Common myeloid progenitor, CD34-positive (primary cell): ENCODE data around the gene SYT5.
"Not testable (repeated sequence)": the region's sequence is repeated elsewhere in the genome, so short reads cannot be mapped to it uniquely, and the experiment has no call there.

Experiments
- CTCF ChIA-PET: fragments of 350-600 bp; sonication (Branson Sonifier 250); formaldehyde crosslinking; loops from one replicate; lab custom pipeline; 2021; ENCODE audit warnings: antibody characterized with exemption; lab: Charles Lee
- POLR2A ChIA-PET: fragments of 350-600 bp; sonication (Branson Sonifier 250); formaldehyde crosslinking; loops from one replicate; lab custom pipeline; 2021; ENCODE audit warnings: antibody characterized with exemption; lab: Charles Lee
- DNase-seq, 3 donors: peaks; one replicate each; pipeline versions ENCODE4 v3.0.0 to v3.0.0-alpha.2; 2013
- H3K27ac ChIP-seq, 2 experiments: 1 replicate in 1 of 2; 2 replicates in 1 of 2; pipeline ENCODE4 v1.7.0; 2013; ENCODE audit warnings: inconsistent platforms in 2 of 2, low read length in 2 of 2, mild to moderate bottlenecking in 2 of 2, low read depth in 1 of 2, moderate library complexity in 1 of 2; ENCODE audit not compliant: severe bottlenecking in 2 of 2, insufficient read depth in 1 of 2, poor library complexity in 1 of 2
- H3K27me3 ChIP-seq, 5 experiments: replicated peaks in 2 of 5; 1 replicate in 3 of 5; 2 replicates in 2 of 5; pipeline versions ENCODE4 v1.6.1 to v1.7.0; 2013; ENCODE audit warnings: low read length in 4 of 5, mild to moderate bottlenecking in 2 of 5, moderate library complexity in 2 of 5, inconsistent platforms in 1 of 5; ENCODE audit not compliant: insufficient read depth in 5 of 5, control insufficient read depth in 4 of 5
- H3K36me3 ChIP-seq, 4 experiments: 1 replicate in 2 of 4; 2 replicates in 2 of 4; pipeline versions ENCODE4 v1.6.1 to v1.7.0; 2013; ENCODE audit warnings: low read length in 3 of 4, control low read depth in 1 of 4, mild to moderate bottlenecking in 1 of 4; ENCODE audit not compliant: control insufficient read depth in 4 of 4, insufficient read depth in 4 of 4
- H3K4me1 ChIP-seq, 4 experiments: 1 replicate in 3 of 4; 2 replicates in 1 of 4; pipeline versions ENCODE4 v1.6.1 to v1.7.1; 2013; ENCODE audit warnings: low read length in 3 of 4, mild to moderate bottlenecking in 3 of 4, control low read depth in 1 of 4, inconsistent platforms in 1 of 4, moderate library complexity in 1 of 4; ENCODE audit not compliant: control insufficient read depth in 4 of 4, insufficient read depth in 4 of 4; ENCODE audit errors: control extremely low read depth in 1 of 4
- H3K4me3 ChIP-seq, 7 experiments: 1 replicate in 4 of 7; 2 replicates in 3 of 7; pipeline versions ENCODE4 v1.5.1 to v1.7.0; 2013; ENCODE audit warnings: mild to moderate bottlenecking in 7 of 7, low read length in 6 of 7, moderate library complexity in 6 of 7, inconsistent platforms in 2 of 7, low read depth in 2 of 7, control low read depth in 1 of 7; ENCODE audit not compliant: insufficient read depth in 4 of 7, control insufficient read depth in 1 of 7; ENCODE audit errors: extremely low read depth in 1 of 7
- H3K9me3 ChIP-seq, 5 experiments: 1 replicate in 4 of 5; 2 replicates in 1 of 5; pipeline versions ENCODE4 v1.6.1 to v1.7.1; 2013; ENCODE audit warnings: low read length in 4 of 5, mild to moderate bottlenecking in 2 of 5, inconsistent platforms in 1 of 5, low read depth in 1 of 5, moderate library complexity in 1 of 5; ENCODE audit not compliant: control insufficient read depth in 4 of 5, insufficient read depth in 2 of 5; ENCODE audit errors: control extremely low read depth in 1 of 5
- WGBS: methylation state at CpG from one replicate; pipeline ENCODE4 v1.1.5; 2013; ENCODE audit not compliant: insufficient coverage; 5-methylcytosine and 5-hydroxymethylcytosine counted together

The SYT5 gene

GRCh38 chr19:55156202-55157063 is 23.7 kb downstream of the SYT5 start:
- Histone ChIP-seq H3K36me3 (no peaks in the 10 kb centered on the region), H3K27me3 (peaks cover 0 to 44% (median 6%) of the 10 kb centered on the region in 5 experiments), H3K9me3 (no peaks in the 10 kb centered on the region), H3K27ac (no peak overlapping the region), H3K4me1 (peaks cover 0 to 24% (median 14%) of the 10 kb centered on the region in 4 experiments), H3K4me3 (peak overlapping the region in 4 of 7 experiments; percentile 17 to 63 (median 50))
- POLR2A ChIA-PET: interaction anchor here (0.6 kb wide), 1 partner anchor 33 kb away, joined by 4 read pairs; no protein-coding TSS in a partner anchor
- WGBS: under 1% methylated on average over 29 of the region's 52 CpGs
- CTCF ChIA-PET: no interaction called here
- DNase-seq: no peak

GRCh38 chr19:55155784-55156183 is 24.3 kb downstream of the SYT5 start:
- CTCF ChIA-PET, H3K9me3 ChIP-seq: not testable (repeated sequence)
- POLR2A ChIA-PET: interaction anchor here (0.6 kb wide), 1 partner anchor 33 kb away, joined by 4 read pairs; no protein-coding TSS in a partner anchor

GRCh38 chr19:55153652-55154264 is 26.3 kb downstream of the SYT5 start:
- ChIA-PET POLR2A (no interaction called here), CTCF (interaction anchor here (0.7 to 0.9 kb wide), 2 partner anchors 12 to 351 kb away, joined by 3 to 8 read pairs; no protein-coding TSS in a partner anchor)
- 92% methylated on average over 10 of the region's 12 CpGs for WGBS
- Histone ChIP-seq H3K4me1 (peaks cover 0 to 15% (median 13%) of the 10 kb centered on the region in 4 experiments), H3K9me3 (no peaks in the 10 kb centered on the region), H3K4me3 (no peak overlapping the region), H3K36me3 (no peaks in the 10 kb centered on the region), H3K27me3 (peaks cover 0 to 54% (median 3%) of the 10 kb centered on the region in 5 experiments), H3K27ac (no peak overlapping the region)
- no peak for DNase-seq

More at GRCh38 chr19:55155784-55156183, 24.3 kb downstream of the SYT5 start:
- Histone ChIP-seq H3K4me1 (peaks cover 0 to 24% (median 13%) of the 10 kb centered on the region in 4 experiments), H3K27me3 (peaks cover 0 to 40% (median 3%) of the 10 kb centered on the region in 5 experiments), H3K4me3 (peak overlapping the region in 4 of 7 experiments; percentile 17 to 63 (median 50))
- not testable (repeated sequence) for H3K36me3 ChIP-seq, H3K27ac ChIP-seq, DNase-seq
- 7% methylated on average over 5 of the region's 5 CpGs for WGBS

- Histone ChIP-seq H3K9me3 (no peaks in the 10 kb centered on the region), H3K36me3 (no peaks in the 10 kb centered on the region), H3K4me1 (peaks cover 0 to 14% (median 9%) of the 10 kb centered on the region in 4 experiments), H3K4me3 (no peak overlapping the region), H3K27me3 (peaks cover 0 to 57% (median 3%) of the 10 kb centered on the region in 5 experiments), H3K27ac (no peak overlapping the region)
- DNase-seq: no peak
- ChIA-PET CTCF (interaction anchor here (0.9 to 1.7 kb wide), 4 partner anchors 9 to 271 kb away, joined by 3 to 6 read pairs (median 4); no protein-coding TSS in a partner anchor), POLR2A (no interaction called here)
These were observed 28.1 kb downstream of the SYT5 start for GRCh38 chr19:55152017-55152416.

GRCh38 chr19:55149078-55150003 is 30.7 kb downstream of the SYT5 start, which contains the start of gene TNNT1:
TNNT1 (minus strand) TSS chr19:55149206; CDS start chr19:55147157, 2,049 bp downstream.
- Histone ChIP-seq H3K27me3 (peaks cover 0 to 58% (median 2%) of the 10 kb centered on the region in 5 experiments), H3K27ac (no peak within 1 kb of the TSS), H3K9me3 (no peaks in the 10 kb centered on the region), H3K4me3 (no peak within 1 kb of the TSS), H3K36me3 (no peaks in the 10 kb centered on the region), H3K4me1 (peaks cover 0 to 14% (median 12%) of the 10 kb centered on the region in 4 experiments)
- 34% methylated on average over 12 of the region's 18 CpGs for WGBS
- DNase-seq: no peak
- ChIA-PET CTCF (interaction anchor here (4.3 kb wide), 1 partner anchor 10 kb away, joined by 25 read pairs; no protein-coding TSS in a partner anchor), POLR2A (no interaction called here)

GRCh38 chr19:55147545-55148251 is 32.4 kb downstream of the SYT5 start:
- H3K9me3 ChIP-seq: no peaks in the 10 kb centered on the region
- H3K27me3 ChIP-seq: peaks cover 0 to 73% (median 2%) of the 10 kb centered on the region in 5 experiments
- no peak overlapping the region for H3K27ac ChIP-seq
- CTCF ChIA-PET: interaction anchor here (0.6 to 4.3 kb wide), 2 partner anchors 12 to 298 kb away, joined by 3 to 25 read pairs; no protein-coding TSS in a partner anchor
- no peaks in the 10 kb centered on the region for H3K36me3 ChIP-seq
- H3K4me1 ChIP-seq: peaks cover 0 to 14% (median 12%) of the 10 kb centered on the region in 4 experiments
- WGBS: 72% methylated on average over 7 of the region's 9 CpGs
- POLR2A ChIA-PET: interaction anchor here (0.7 kb wide), 1 partner anchor 236 kb away, joined by 3 read pairs; the partner anchor contains the start of gene TMEM238
- no peak overlapping the region for H3K4me3 ChIP-seq
- no peak for DNase-seq
